GM12878 (cell line): ENCODE data around the gene CHRNA3. TPM values are rescaled to one million over a fixed set of nuclear protein-coding genes. Genes with fewer than 3 reads are reported as not detected.

Experiments
- ATAC-seq: fragments of 200-7000 bp; cut with Tn5 transposase; 3 replicates; pipeline ENCODE4 v1.9.1; 2020; ENCODE audit warnings: mild to moderate bottlenecking, moderate library complexity
- BruUV-seq: library from RNA; stranded (reverse); fragments of 400-500 nt; replicated peaks from 2 replicates; lab custom pipeline; 2021; lab: Mats Ljungman, UMichigan
- CTCF ChIA-PET: fragments of 300-600 bp; sonication (Branson Sonifier 250); formaldehyde crosslinking; extraction: SDS; loops from one replicate; lab custom pipeline; 2021; ENCODE audit warnings: inconsistent platforms; lab: Yijun Ruan, JAX
- POLR2A ChIA-PET: fragments of 350-600 bp; formaldehyde crosslinking; extraction: SDS; loops from one replicate; lab custom pipeline; 2021; ENCODE audit warnings: inconsistent platforms; lab: Charles Lee
- RAD21 ChIA-PET: fragments of 300-600 bp; sonication (Branson Sonifier 250); formaldehyde crosslinking; loops from one replicate; lab custom pipeline; 2023; ENCODE audit warnings: antibody characterized with exemption; ENCODE audit not compliant: unreplicated experiment; lab: Charles Lee
- SMC1A ChIA-PET: fragments of 300-600 bp; sonication (Branson Sonifier 250); formaldehyde crosslinking; loops from one replicate; lab custom pipeline; 2023; ENCODE audit not compliant: unreplicated experiment, uncharacterized antibody; lab: Charles Lee
- DNase-seq: peaks from one replicate; pipeline ENCODE4 v3.0.0-alpha.2; 2011; ENCODE audit warnings: low read depth, low spot score
- FAIRE-seq: peaks from 3 replicates; lab custom pipeline; 2011; peaks lifted over from hg19 to GRCh38; lab: Jason Lieb, UNC
- H2AFZ ChIP-seq: 2 replicates; pipeline ENCODE4 v1.6.0; 2011; ENCODE audit warnings: low read depth, low read length, control low read depth; ENCODE audit not compliant: control insufficient read depth
- H3K27ac ChIP-seq: 2 replicates; pipeline ENCODE4 v1.5.1; 2011; ENCODE audit warnings: control low read depth; ENCODE audit not compliant: control insufficient read depth, insufficient read depth
- H3K27me3 ChIP-seq, 2 experiments: replicated peaks in 1 of 2; 2 replicates each; pipeline versions ENCODE4 v1.6.0 to v1.6.1; 2011; ENCODE audit warnings: low read length in 1 of 2; ENCODE audit not compliant: control insufficient read depth in 2 of 2, insufficient read depth in 2 of 2
- H3K36me3 ChIP-seq, 2 experiments: 2 replicates each; pipeline ENCODE4 v1.5.1; 2011; ENCODE audit warnings: low read length in 1 of 2; ENCODE audit not compliant: control insufficient read depth in 2 of 2, insufficient read depth in 2 of 2
- H3K4me1 ChIP-seq: 2 replicates; pipeline ENCODE4 v1.6.1; 2011; ENCODE audit warnings: mild to moderate bottlenecking, low read length, moderate library complexity, mixed read lengths; ENCODE audit not compliant: control insufficient read depth, insufficient read depth
- H3K4me2 ChIP-seq: 2 replicates; pipeline ENCODE4 v1.6.0; 2011; ENCODE audit warnings: control low read depth; ENCODE audit not compliant: control insufficient read depth, insufficient read depth
- H3K4me3 ChIP-seq: fragments of 200-600 bp; sonication (generic); 2 replicates; pipeline ENCODE4 v1.5.1; 2016
- H3K79me2 ChIP-seq: 2 replicates; pipeline ENCODE4 v1.6.0; 2011; ENCODE audit warnings: low read length; ENCODE audit not compliant: control insufficient read depth, insufficient read depth
- H3K9ac ChIP-seq: 2 replicates; pipeline ENCODE4 v1.8.0; 2011; ENCODE audit warnings: low read length, control low read depth, mixed read lengths; ENCODE audit not compliant: control insufficient read depth, insufficient read depth
- H3K9me3 ChIP-seq: replicated peaks from 3 replicates; pipeline ENCODE4 v1.5.1; 2011; ENCODE audit warnings: mild to moderate bottlenecking, low read length; ENCODE audit not compliant: control insufficient read depth, insufficient read depth
- H4K20me1 ChIP-seq: 2 replicates; pipeline ENCODE4 v1.6.0; 2011; ENCODE audit not compliant: control insufficient read depth, insufficient read depth
- CHD1 ChIP-seq: IDR thresholded peaks from 2 replicates; pipeline ENCODE4 v1.6.1; 2012; ENCODE audit warnings: low read depth, low read length, improper control_type of control experiment
- CREB1 ChIP-seq: IDR thresholded peaks from 2 replicates; pipeline ENCODE4 v1.6.1; 2012; ENCODE audit warnings: low read depth, mild to moderate bottlenecking, inconsistent platforms
- KLF5 ChIP-seq: fragments of 450-650 bp; IDR thresholded peaks from 2 replicates; pipeline ENCODE4 v1.6.1; 2014; ENCODE audit warnings: mild to moderate bottlenecking; ENCODE audit not compliant: partially characterized antibody
- MEF2B ChIP-seq: fragments of 450-650 bp; IDR thresholded peaks from 2 replicates; pipeline ENCODE4 v1.6.1; 2018; ENCODE audit warnings: mild to moderate bottlenecking, moderate library complexity; ENCODE audit not compliant: partially characterized antibody, poor library complexity, severe bottlenecking
- MYB ChIP-seq: fragments of 150-350 bp; IDR thresholded peaks from 2 replicates; pipeline ENCODE4 v1.6.1; 2014; ENCODE audit warnings: mild to moderate bottlenecking, low read depth, low read length, borderline replicate concordance
- MYC ChIP-seq: IDR thresholded peaks from 2 replicates; pipeline ENCODE4 v1.6.1; 2011; ENCODE audit warnings: mild to moderate bottlenecking, low read length, moderate library complexity, inconsistent platforms; ENCODE audit not compliant: insufficient read depth, insufficient replicate concordance, insufficient read length, severe bottlenecking
- NFYA ChIP-seq: IDR thresholded peaks from 2 replicates; pipeline ENCODE4 v1.6.1; 2011; ENCODE audit warnings: low read depth, mild to moderate bottlenecking, low read length, improper control_type of control experiment, borderline replicate concordance
- NR2C2 ChIP-seq: IDR thresholded peaks from 2 replicates; pipeline ENCODE4 v1.6.1; 2011; ENCODE audit warnings: borderline replicate concordance, low read depth; ENCODE audit not compliant: control insufficient read depth, insufficient read length
- RAD21 ChIP-seq: IDR thresholded peaks from 2 replicates; pipeline ENCODE4 v1.6.1; 2011; ENCODE audit warnings: mild to moderate bottlenecking, low read depth, low read length, moderate library complexity; ENCODE audit not compliant: insufficient read depth
- SIX5 ChIP-seq: IDR thresholded peaks from 2 replicates; pipeline ENCODE4 v1.6.1; 2011; ENCODE audit warnings: mild to moderate bottlenecking, low read depth, low read length, moderate library complexity; ENCODE audit not compliant: severe bottlenecking
- SMAD1 ChIP-seq: fragments of 450-650 bp; IDR thresholded peaks from 2 replicates; pipeline ENCODE4 v1.6.1; 2018; ENCODE audit warnings: mild to moderate bottlenecking, low read depth; ENCODE audit not compliant: partially characterized antibody
- SPI1 ChIP-seq: IDR thresholded peaks from 2 replicates; pipeline ENCODE4 v1.6.1; 2011; ENCODE audit warnings: low read depth, mild to moderate bottlenecking, low read length, moderate library complexity, borderline replicate concordance; ENCODE audit not compliant: insufficient read depth
- SUZ12 ChIP-seq: fragments of 200-600 bp; sonication (generic); IDR thresholded peaks from one replicate; pipeline ENCODE4 v1.6.1; 2018; ENCODE audit warnings: antibody characterized with exemption, mild to moderate bottlenecking; ENCODE audit not compliant: unreplicated experiment
- TCF3 ChIP-seq: IDR thresholded peaks from 2 replicates; pipeline ENCODE4 v1.6.1; 2012; ENCODE audit warnings: low read depth, mild to moderate bottlenecking, low read length, borderline replicate concordance; ENCODE audit not compliant: insufficient read depth
- YY1 ChIP-seq: IDR thresholded peaks from 2 replicates; pipeline ENCODE4 v1.6.1; 2011; ENCODE audit warnings: low read depth, mild to moderate bottlenecking, low read length
- WGBS: methylation state at CpG from one replicate; pipeline ENCODE4 v1.1.6; 2016; ENCODE audit warnings: low lambda C conversion rate; ENCODE audit not compliant: insufficient replicate concordance, insufficient coverage; ENCODE audit errors: missing lambda C conversion rate; 5-methylcytosine and 5-hydroxymethylcytosine counted together
- in situ Hi-C: fragments of 300-500 bp; cut with MboI; formaldehyde crosslinking; loops from 9 replicates; pipeline ENCODE4 v1.14.3; 2018; ENCODE audit warnings: mixed read lengths
- intact Hi-C: fragments of 100-400 bp; cut with micrococcal nuclease; formaldehyde crosslinking; loops from one replicate; pipeline ENCODE4 v1.14.2; 2022; ENCODE audit not compliant: unreplicated experiment
- polyA plus RNA-seq, 11 experiments: library from polyadenylated mRNA; depleted of rRNA in 4 of 11; unstranded in 6 of 11; stranded (reverse) in 5 of 11; fragments of >200 nt; fragmentation: Nextera tagmentation in 4 of 11; fragmentation: Illumina TruSeq in 1 of 11; extraction: Ambion mirVana in 4 of 11; extraction: Trizol in 1 of 11; gene quantifications; 1 replicate in 1 of 11; 2 replicates in 10 of 11; pipeline versions ENCODE4 v1.2.1 to v1.2.3, GENCODE V29; 2011 to 2016; ENCODE audit warnings: inconsistent platforms in 2 of 11, missing spikeins in 2 of 11, low read depth in 1 of 11
- total RNA-seq, 4 experiments: library from RNA; depleted of rRNA in 3 of 4; stranded (reverse); fragments of >200 nt in 3 of 4; fragmentation: Illumina TruSeq in 1 of 4; extraction: Trizol in 1 of 4; gene quantifications; 2 replicates each; pipeline versions ENCODE4 v1.2.1 to v1.2.3, GENCODE V29; 2013 to 2021
- TF ChIP-seq, protein P1 (sequence below): fragments of 450-650 bp; formaldehyde crosslinking; IDR thresholded peaks from 2 replicates; pipeline ENCODE4 v1.5.0; 2022; ENCODE audit warnings: mild to moderate bottlenecking, missing genetic modification characterization

Gene CHRNA3
- total and polyA plus RNA-seq, 10 of the 15 experiments (the other 5 are each of a cell fraction or from before 2014, with no cell fraction given): 0.06 to 0.19 (median 0.09) TPM; not detected in 7

DNA sequence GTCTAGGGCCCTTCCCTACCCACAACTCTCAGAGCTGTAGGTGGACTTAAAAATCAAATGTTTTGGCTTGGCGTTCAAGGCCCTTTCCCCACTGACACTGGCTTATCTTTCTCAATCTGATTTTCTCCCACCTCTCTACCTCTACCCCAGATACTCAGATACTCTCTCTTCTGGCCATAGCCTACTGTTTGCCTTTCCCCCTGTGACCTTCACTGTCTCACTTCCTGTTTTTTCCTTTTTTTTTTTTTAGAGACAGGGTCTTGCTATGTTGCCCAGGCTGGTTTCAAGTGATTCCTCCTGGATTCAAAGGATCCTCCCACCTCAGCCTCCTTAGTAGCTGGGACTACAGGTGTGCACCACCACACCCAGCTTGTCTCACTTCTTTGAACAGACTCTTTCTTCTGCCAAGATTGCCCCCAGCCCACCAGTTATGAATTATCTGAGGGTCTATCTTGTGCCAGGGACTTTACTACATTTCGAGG lies 15.6 kb upstream of the CHRNA3 start (continued):
- TF ChIP-seq MYC (no peak), SMAD1 (no peak), RAD21 (no peak), NFYA (no peak), KLF5 (no peak), CREB1 (no peak), MYB (no peak)

GRCh38 chr15:78635346-78635745 lies 14.6 kb upstream of the CHRNA3 start:
- no peaks in the 10 kb centered on the region for H3K79me2 ChIP-seq
- TF ChIP-seq, protein P1, sequence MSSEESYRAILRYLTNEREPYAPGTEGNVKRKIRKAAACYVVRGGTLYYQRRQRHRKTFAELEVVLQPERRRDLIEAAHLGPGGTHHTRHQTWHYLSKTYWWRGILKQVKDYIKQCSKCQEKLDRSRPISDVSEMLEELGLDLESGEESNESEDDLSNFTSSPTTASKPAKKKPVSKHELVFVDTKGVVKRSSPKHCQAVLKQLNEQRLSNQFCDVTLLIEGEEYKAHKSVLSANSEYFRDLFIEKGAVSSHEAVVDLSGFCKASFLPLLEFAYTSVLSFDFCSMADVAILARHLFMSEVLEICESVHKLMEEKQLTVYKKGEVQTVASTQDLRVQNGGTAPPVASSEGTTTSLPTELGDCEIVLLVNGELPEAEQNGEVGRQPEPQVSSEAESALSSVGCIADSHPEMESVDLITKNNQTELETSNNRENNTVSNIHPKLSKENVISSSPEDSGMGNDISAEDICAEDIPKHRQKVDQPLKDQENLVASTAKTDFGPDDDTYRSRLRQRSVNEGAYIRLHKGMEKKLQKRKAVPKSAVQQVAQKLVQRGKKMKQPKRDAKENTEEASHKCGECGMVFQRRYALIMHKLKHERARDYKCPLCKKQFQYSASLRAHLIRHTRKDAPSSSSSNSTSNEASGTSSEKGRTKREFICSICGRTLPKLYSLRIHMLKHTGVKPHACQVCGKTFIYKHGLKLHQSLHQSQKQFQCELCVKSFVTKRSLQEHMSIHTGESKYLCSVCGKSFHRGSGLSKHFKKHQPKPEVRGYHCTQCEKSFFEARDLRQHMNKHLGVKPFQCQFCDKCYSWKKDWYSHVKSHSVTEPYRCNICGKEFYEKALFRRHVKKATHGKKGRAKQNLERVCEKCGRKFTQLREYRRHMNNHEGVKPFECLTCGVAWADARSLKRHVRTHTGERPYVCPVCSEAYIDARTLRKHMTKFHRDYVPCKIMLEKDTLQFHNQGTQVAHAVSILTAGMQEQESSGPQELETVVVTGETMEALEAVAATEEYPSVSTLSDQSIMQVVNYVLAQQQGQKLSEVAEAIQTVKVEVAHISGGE: no peak
- TF ChIP-seq CHD1: no peak
- no peak for TF ChIP-seq SIX5
- no peak for TF ChIP-seq MEF2B
- TF ChIP-seq TCF3: no peak
- no peak for TF ChIP-seq SMAD1
- no peak for TF ChIP-seq YY1
- TF ChIP-seq SPI1: no peak
- TF ChIP-seq SUZ12: no peak
- no peak for TF ChIP-seq NR2C2
- TF ChIP-seq, all 136 proteins: peak for 0
- H3K4me1 ChIP-seq: no peaks in the 10 kb centered on the region
- POLR2A ChIA-PET: no interaction called here
- H3K27ac ChIP-seq: no peak overlapping the region
- in situ Hi-C loops: no loop called here
- intact Hi-C loops: no loop called here
- CTCF ChIA-PET: interaction anchor here (0.7 to 7.3 kb wide), 2 partner anchors 60 to 74 kb away, joined by 3 to 95 read pairs; no protein-coding TSS in a partner anchor
- 33% methylated on average over 10 of the region's 10 CpGs for WGBS
- peaks cover 3% of the 10 kb centered on the region; the same call in 2 of the 3 replicates for H3K9me3 ChIP-seq
- H3K9ac ChIP-seq: no peak overlapping the region
- H3K4me2 ChIP-seq: no peak overlapping the region
- DNase-seq (no peak), FAIRE-seq (no peak), ATAC-seq (no peak)
- no peak overlapping the region for H3K4me3 ChIP-seq
- SMC1A ChIA-PET: interaction anchor here (0.6 to 1.2 kb wide), 2 partner anchors 72 to 75 kb away, joined by 3 to 4 read pairs; no protein-coding TSS in a partner anchor
- BruUV-seq: no TSS peak
- H2AFZ ChIP-seq: no peak overlapping the region
- H4K20me1 ChIP-seq: no peaks in the 10 kb centered on the region
- RAD21 ChIA-PET: interaction anchor here (0.6 kb wide), 1 partner anchor 22 kb away, joined by 3 read pairs; no protein-coding TSS in a partner anchor
- H3K36me3 ChIP-seq: no peaks in the 10 kb centered on the region
- no peaks in the 10 kb centered on the region; a peak in 1 of 4 replicates for H3K27me3 ChIP-seq
